SK-N-SH (cell line): Measurements from ENCODE around the gene MYL6B.

Source experiments
- EZH2phosphoT487 ChIP-seq: fragments of 200-600 bp; sonication (generic); IDR thresholded peaks from 2 replicates; pipeline ENCODE4 v1.6.1; 2017; ENCODE audit warnings: low read depth, mixed run types, mild to moderate bottlenecking, antibody characterized with exemption, moderate library complexity, borderline replicate concordance
- GABPA ChIP-seq: IDR thresholded peaks from 2 replicates; pipeline ENCODE4 v1.4.0; 2012; ENCODE audit warnings: low read depth, mild to moderate bottlenecking
- MXI1 ChIP-seq: IDR thresholded peaks from 2 replicates; pipeline ENCODE4 v1.6.1; 2012; ENCODE audit warnings: mild to moderate bottlenecking, low read depth, low read length, improper control_type of control experiment
- POLR2AphosphoS5 ChIP-seq: IDR thresholded peaks from 2 replicates; pipeline ENCODE4 v1.6.1; 2012; ENCODE audit warnings: low read depth, low read length
- RAD21 ChIP-seq: IDR thresholded peaks from 2 replicates; pipeline ENCODE4 v1.6.1; 2012; ENCODE audit warnings: mild to moderate bottlenecking, low read length
- RFX5 ChIP-seq: IDR thresholded peaks from 2 replicates; pipeline ENCODE4 v1.6.1; 2012; ENCODE audit warnings: mild to moderate bottlenecking, improper control_type of control experiment, low read length
- SIN3A ChIP-seq: IDR thresholded peaks from 2 replicates; pipeline ENCODE4 v1.6.1; 2012; ENCODE audit warnings: low read depth, mild to moderate bottlenecking, low read length, moderate library complexity, borderline replicate concordance
- TCF12 ChIP-seq: IDR thresholded peaks from 2 replicates; pipeline ENCODE4 v1.4.0; 2012
- TF ChIP-seq, protein P1 (sequence below): fragments of 200-600 bp; sonication (generic); IDR thresholded peaks from 2 replicates; pipeline ENCODE4 v1.6.1; 2017; ENCODE audit warnings: antibody characterized with exemption, mild to moderate bottlenecking, moderate library complexity
- TF ChIP-seq, protein P2 (sequence below): IDR thresholded peaks from 2 replicates; pipeline ENCODE4 v1.4.0; 2012; ENCODE audit warnings: low read depth
- TF ChIP-seq, protein P3 (sequence below): IDR thresholded peaks from 2 replicates; pipeline ENCODE4 v1.4.0; 2012; ENCODE audit warnings: low read depth, borderline replicate concordance
- TF ChIP-seq, protein P4 (sequence below): fragments of 150-350 bp; IDR thresholded peaks from 2 replicates; pipeline ENCODE4 v1.6.1; 2016; ENCODE audit warnings: mild to moderate bottlenecking, low read depth, low read length
- TF ChIP-seq, protein P5 (sequence below): IDR thresholded peaks from 2 replicates; pipeline ENCODE4 v1.4.0; 2012; ENCODE audit warnings: low read depth, borderline replicate concordance

DNA sequence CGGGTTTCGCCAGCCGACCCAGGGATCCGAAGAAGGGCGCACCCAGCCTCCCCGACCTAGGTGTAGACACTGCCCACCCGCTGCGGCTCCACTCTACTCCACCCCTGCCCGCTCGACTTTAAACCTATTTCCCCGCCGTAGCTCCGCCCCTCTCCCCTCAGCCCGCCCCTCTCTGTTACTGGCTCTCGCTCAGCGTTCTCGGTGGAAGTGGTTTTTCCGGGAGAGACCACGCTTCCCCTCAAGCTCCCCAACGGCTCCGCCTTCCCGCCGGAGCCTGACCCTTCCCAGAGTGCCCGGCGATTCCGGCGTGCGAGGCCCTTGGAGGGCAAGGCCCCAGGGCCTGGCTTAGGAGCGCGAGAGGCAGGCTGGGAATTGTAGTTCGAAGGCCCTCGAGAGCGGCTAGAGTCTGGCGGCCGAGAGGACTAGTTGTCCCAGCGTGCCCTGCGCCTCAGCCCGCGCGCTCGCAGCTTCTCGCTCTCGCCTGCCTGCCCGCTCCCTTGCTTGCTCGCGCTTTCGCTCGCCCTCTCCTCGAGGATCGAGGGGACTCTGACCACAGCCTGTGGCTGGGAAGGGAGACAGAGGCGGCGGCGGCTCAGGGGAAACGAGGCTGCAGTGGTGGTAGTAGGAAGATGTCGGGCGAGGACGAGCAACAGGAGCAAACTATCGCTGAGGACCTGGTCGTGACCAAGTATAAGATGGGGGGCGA, 48.1 kb upstream of the MYL6B start, which contains the start of gene PA2G4:
- TF ChIP-seq RFX5: no peak
- TF ChIP-seq TCF12: peak; percentile 18; the same call in 1 of the 2 replicates
- TF ChIP-seq, protein P1, sequence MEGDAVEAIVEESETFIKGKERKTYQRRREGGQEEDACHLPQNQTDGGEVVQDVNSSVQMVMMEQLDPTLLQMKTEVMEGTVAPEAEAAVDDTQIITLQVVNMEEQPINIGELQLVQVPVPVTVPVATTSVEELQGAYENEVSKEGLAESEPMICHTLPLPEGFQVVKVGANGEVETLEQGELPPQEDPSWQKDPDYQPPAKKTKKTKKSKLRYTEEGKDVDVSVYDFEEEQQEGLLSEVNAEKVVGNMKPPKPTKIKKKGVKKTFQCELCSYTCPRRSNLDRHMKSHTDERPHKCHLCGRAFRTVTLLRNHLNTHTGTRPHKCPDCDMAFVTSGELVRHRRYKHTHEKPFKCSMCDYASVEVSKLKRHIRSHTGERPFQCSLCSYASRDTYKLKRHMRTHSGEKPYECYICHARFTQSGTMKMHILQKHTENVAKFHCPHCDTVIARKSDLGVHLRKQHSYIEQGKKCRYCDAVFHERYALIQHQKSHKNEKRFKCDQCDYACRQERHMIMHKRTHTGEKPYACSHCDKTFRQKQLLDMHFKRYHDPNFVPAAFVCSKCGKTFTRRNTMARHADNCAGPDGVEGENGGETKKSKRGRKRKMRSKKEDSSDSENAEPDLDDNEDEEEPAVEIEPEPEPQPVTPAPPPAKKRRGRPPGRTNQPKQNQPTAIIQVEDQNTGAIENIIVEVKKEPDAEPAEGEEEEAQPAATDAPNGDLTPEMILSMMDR: no peak
- TF ChIP-seq SIN3A: no peak
- TF ChIP-seq, protein P2, sequence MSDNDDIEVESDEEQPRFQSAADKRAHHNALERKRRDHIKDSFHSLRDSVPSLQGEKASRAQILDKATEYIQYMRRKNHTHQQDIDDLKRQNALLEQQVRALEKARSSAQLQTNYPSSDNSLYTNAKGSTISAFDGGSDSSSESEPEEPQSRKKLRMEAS: peak; percentile 89
- TF ChIP-seq, protein P3, sequence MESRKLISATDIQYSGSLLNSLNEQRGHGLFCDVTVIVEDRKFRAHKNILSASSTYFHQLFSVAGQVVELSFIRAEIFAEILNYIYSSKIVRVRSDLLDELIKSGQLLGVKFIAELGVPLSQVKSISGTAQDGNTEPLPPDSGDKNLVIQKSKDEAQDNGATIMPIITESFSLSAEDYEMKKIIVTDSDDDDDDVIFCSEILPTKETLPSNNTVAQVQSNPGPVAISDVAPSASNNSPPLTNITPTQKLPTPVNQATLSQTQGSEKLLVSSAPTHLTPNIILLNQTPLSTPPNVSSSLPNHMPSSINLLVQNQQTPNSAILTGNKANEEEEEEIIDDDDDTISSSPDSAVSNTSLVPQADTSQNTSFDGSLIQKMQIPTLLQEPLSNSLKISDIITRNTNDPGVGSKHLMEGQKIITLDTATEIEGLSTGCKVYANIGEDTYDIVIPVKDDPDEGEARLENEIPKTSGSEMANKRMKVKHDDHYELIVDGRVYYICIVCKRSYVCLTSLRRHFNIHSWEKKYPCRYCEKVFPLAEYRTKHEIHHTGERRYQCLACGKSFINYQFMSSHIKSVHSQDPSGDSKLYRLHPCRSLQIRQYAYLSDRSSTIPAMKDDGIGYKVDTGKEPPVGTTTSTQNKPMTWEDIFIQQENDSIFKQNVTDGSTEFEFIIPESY: peak; percentile 95
- TF ChIP-seq EZH2phosphoT487: no peak
- peak; percentile 76 for TF ChIP-seq GABPA
- TF ChIP-seq POLR2AphosphoS5: peak; percentile 96
- TF ChIP-seq, protein P4, sequence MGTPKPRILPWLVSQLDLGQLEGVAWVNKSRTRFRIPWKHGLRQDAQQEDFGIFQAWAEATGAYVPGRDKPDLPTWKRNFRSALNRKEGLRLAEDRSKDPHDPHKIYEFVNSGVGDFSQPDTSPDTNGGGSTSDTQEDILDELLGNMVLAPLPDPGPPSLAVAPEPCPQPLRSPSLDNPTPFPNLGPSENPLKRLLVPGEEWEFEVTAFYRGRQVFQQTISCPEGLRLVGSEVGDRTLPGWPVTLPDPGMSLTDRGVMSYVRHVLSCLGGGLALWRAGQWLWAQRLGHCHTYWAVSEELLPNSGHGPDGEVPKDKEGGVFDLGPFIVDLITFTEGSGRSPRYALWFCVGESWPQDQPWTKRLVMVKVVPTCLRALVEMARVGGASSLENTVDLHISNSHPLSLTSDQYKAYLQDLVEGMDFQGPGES: no peak
- TF ChIP-seq RAD21: no peak
- TF ChIP-seq MXI1: peak; percentile 97
- TF ChIP-seq, protein P5, sequence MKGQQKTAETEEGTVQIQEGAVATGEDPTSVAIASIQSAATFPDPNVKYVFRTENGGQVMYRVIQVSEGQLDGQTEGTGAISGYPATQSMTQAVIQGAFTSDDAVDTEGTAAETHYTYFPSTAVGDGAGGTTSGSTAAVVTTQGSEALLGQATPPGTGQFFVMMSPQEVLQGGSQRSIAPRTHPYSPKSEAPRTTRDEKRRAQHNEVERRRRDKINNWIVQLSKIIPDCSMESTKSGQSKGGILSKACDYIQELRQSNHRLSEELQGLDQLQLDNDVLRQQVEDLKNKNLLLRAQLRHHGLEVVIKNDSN: 0 out of 2 replicates have a peak, but pooled peaks have one; percentile 42
